ENCODE results near the gene TRABD2B.
A peak's percentile ranks its signal among the peaks of the same experiment; 100 is the strongest.

TRABD2B gene

GRCh38 chr1:48000883-48001282 is 3.7 kb upstream of the TRABD2B start:
- no peak for TF ChIP-seq CTCF (IDR thresholded peaks at IDR 0.05; ENCODE audit: insufficient read depth, low read depth, low read length, missing control alignments)
- no peak overlapping the region for H3K4me3 ChIP-seq (ENCODE audit: low read length)
- DNase-seq (ENCODE audit: low read depth) = no peak

DNA sequence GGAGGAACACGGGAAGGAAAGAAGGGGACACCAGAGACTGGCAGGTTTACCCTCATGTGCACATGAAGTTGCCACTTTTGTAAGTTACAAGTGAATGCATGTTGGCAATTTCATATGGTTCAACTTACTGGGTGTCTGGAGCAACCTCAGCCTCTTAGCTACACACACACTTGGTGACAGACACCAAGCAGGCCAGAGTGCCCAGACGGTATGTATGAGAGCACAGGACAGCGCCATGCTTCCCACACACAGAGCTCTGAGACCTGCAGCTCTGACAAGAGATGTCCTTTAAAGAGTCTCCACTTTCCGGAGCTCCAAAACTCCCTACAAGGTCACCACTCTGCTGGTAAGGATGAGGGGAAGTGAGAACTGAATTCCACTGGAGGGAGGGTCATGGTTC is 1.9 kb upstream of the TRABD2B start:
- no peak for TF ChIP-seq CTCF (IDR thresholded peaks at IDR 0.05; ENCODE audit: insufficient read depth, low read depth, low read length, missing control alignments)
- H3K4me3 ChIP-seq (ENCODE audit: low read length) = no peak overlapping the region
- no peak for DNase-seq (ENCODE audit: low read depth)

GRCh38 chr1:47998396-47998990 is 1.3 kb upstream of the TRABD2B start:
- no peak for DNase-seq (ENCODE audit: low read depth)
- H3K4me3 ChIP-seq (ENCODE audit: low read length) = no peak overlapping the region
- TF ChIP-seq CTCF (IDR thresholded peaks at IDR 0.05; ENCODE audit: insufficient read depth, low read depth, low read length, missing control alignments) = no peak

DNA sequence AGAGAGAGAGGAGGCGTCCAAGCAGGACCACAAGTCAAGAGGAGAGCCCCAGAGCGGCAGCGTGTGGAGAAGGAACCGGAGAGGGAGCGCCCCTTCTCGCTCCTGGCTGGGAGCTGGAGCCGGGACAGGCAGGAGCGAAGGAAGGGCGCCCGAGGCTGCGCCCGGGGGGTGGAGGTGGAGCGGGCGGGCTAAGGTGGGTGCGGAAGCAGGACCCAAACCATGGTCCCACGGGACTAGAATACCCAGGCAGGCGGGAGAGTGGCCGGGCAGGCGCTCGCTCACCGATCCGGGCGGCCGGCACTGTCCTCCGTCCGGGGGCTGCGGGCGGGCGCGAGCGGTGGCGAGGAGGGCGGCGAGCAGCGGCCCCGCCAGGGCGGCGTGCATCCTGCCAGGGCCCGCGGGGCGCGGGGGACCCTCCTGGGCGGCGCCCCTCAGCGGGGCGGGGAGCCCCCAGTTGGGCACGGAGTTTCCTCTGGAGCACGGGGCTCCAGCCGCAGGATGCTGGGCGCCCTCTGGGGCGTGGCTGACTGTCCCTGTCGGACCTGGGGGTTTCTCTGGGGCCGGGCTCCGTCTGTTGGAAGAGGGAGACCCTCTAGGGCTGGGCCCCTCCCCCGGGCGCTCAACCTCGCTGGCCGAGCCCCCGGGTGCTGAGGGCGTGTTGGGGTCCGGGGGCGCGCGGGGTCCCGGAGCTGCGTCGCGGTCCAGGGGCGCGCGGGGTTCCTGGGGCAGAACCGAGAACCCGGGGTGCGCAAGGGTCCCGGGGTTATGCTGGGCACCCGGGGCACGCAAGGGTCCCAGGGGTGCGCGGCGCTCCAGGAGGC is 569 bp downstream of the TRABD2B start:
- TF ChIP-seq CTCF (IDR thresholded peaks at IDR 0.05; ENCODE audit: insufficient read depth, low read depth, low read length, missing control alignments) = no peak
- no peak for DNase-seq (ENCODE audit: low read depth)
- H3K4me3 ChIP-seq (ENCODE audit: low read length) = no peak overlapping the region

- TF ChIP-seq CTCF (IDR thresholded peaks at IDR 0.05; ENCODE audit: insufficient read depth, low read depth, low read length, missing control alignments) = no peak
- H3K4me3 ChIP-seq (ENCODE audit: low read length) = no peak overlapping the region
These were observed 1.2 kb downstream of the TRABD2B start for GRCh38 chr1:47996060-47996405.

DNA sequence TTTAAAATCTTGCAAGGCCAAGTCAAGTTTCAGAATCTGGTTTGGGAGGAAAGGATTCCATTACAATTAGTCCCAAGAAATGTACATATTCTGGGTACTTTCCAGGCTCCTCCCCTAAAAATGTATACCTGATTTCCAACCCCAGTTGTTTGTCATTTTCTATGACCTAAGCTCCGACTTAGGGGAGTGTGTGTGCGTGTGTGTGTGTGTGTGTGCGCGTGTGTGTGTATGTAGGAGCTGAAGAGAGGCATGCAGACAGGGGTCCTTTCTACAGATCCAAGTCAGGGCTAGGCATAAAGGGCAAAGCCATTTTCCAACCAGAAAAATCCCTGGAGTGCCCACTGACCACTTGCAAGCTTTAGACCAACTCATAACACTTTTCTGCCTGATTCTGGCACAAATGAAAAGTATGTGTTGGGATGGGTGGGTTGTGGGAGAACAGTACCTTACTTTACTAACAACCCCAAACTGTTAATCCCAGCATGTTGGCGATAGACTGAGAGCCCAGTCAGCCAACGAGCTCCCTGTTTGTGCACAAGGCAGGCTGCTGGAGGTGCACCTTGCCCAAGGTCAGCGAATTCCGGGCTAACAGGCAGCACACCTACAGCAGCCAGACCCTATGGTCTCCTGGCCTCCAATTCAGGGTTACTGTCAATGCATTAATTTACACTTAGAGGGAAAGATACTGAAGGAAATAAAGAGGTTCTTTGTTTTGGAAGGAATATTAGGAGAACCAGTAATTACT is 1.7 kb downstream of the TRABD2B start:
- TF ChIP-seq CTCF (IDR thresholded peaks at IDR 0.05; ENCODE audit: insufficient read depth, low read depth, low read length, missing control alignments) = no peak
- DNase-seq (ENCODE audit: low read depth) = peak; percentile 84
- no peak overlapping the region for H3K4me3 ChIP-seq (ENCODE audit: low read length)

More at GRCh38 chr1:47996060-47996405, 1.2 kb downstream of the TRABD2B start:
- no peak for DNase-seq (ENCODE audit: low read depth)
